GM12891 (cell line): Measurements from ENCODE around the gene FMN1.

Experiments used
- POLR2A ChIP-seq: IDR thresholded peaks from 2 replicates; pipeline ENCODE4 v1.6.1; 2011; ENCODE audit warnings: low read depth, low read length, control low read depth
- TAF1 ChIP-seq: IDR thresholded peaks from 2 replicates; pipeline ENCODE4 v1.6.1; 2011; ENCODE audit warnings: low read depth, low read length, control low read depth

GRCh38 chr15:32888221-32888761 lies 306.2 kb downstream of the FMN1 start:
- no peak for TF ChIP-seq POLR2A
- no peak for TF ChIP-seq TAF1
